Measurements from ENCODE around the gene SPRR3. TPM values are rescaled to one million over a fixed set of nuclear protein-coding genes. Genes with fewer than 3 reads are reported as not detected.

Gene SPRR3
- total RNA-seq, 1 donor from 2014 or later: not detected

GRCh38 chr1:152993186-152993585 lies 8.4 kb upstream of the SPRR3 start:
- no peak for TF ChIP-seq CTCF (IDR thresholded peaks at IDR 0.05; ENCODE audit: unreplicated experiment)
- DNase-seq (ENCODE audit: low spot score): no peak
- H3K4me1 Mint-ChIP-seq (ENCODE audit: unreplicated experiment): peaks cover 14% of the 10 kb centered on the region
- no peaks in the 10 kb centered on the region for H3K27me3 Mint-ChIP-seq (ENCODE audit: unreplicated experiment)
- no peak overlapping the region for H3K27ac Mint-ChIP-seq (ENCODE audit: unreplicated experiment)
- H3K4me3 Mint-ChIP-seq (ENCODE audit: unreplicated experiment): no peak overlapping the region
- H3K9me3 Mint-ChIP-seq (ENCODE audit: unreplicated experiment): no peaks in the 10 kb centered on the region
- no peaks in the 10 kb centered on the region for H3K36me3 Mint-ChIP-seq (ENCODE audit: low read depth, unreplicated experiment)

GRCh38 chr1:152995842-152996241 lies 5.7 kb upstream of the SPRR3 start:
- Mint-ChIP-seq H3K36me3 (ENCODE audit: low read depth, unreplicated experiment) (no peaks in the 10 kb centered on the region), H3K4me3 (ENCODE audit: unreplicated experiment) (no peak overlapping the region), H3K27me3 (ENCODE audit: unreplicated experiment) (no peaks in the 10 kb centered on the region), H3K4me1 (ENCODE audit: unreplicated experiment) (peaks cover 22% of the 10 kb centered on the region), H3K9me3 (ENCODE audit: unreplicated experiment) (no peaks in the 10 kb centered on the region), H3K27ac (ENCODE audit: unreplicated experiment) (no peak overlapping the region)
- no peak for TF ChIP-seq CTCF (IDR thresholded peaks at IDR 0.05; ENCODE audit: unreplicated experiment)
- no peak for DNase-seq (ENCODE audit: low spot score)

- Mint-ChIP-seq H3K27me3 (ENCODE audit: unreplicated experiment) (peaks cover 1% of the 10 kb centered on the region), H3K4me3 (ENCODE audit: unreplicated experiment) (no peak overlapping the region), H3K27ac (ENCODE audit: unreplicated experiment) (peak overlapping the region; percentile 84), H3K9me3 (ENCODE audit: unreplicated experiment) (no peaks in the 10 kb centered on the region), H3K36me3 (ENCODE audit: low read depth, unreplicated experiment) (no peaks in the 10 kb centered on the region), H3K4me1 (ENCODE audit: unreplicated experiment) (peaks cover 24% of the 10 kb centered on the region)
- TF ChIP-seq CTCF (IDR thresholded peaks at IDR 0.05; ENCODE audit: unreplicated experiment): no peak
- no peak for DNase-seq (ENCODE audit: low spot score)
Observed at GRCh38 chr1:152996633-152997400, 4.7 kb upstream of the SPRR3 start.

- H3K36me3 Mint-ChIP-seq (ENCODE audit: low read depth, unreplicated experiment): no peaks in the 10 kb centered on the region
- no peak for TF ChIP-seq CTCF (IDR thresholded peaks at IDR 0.05; ENCODE audit: unreplicated experiment)
- DNase-seq (ENCODE audit: low spot score): no peak
- H3K4me3 Mint-ChIP-seq (ENCODE audit: unreplicated experiment): no peak overlapping the region
- H3K27ac Mint-ChIP-seq (ENCODE audit: unreplicated experiment): no peak overlapping the region
- H3K9me3 Mint-ChIP-seq (ENCODE audit: unreplicated experiment): no peaks in the 10 kb centered on the region
- peaks cover 24% of the 10 kb centered on the region for H3K4me1 Mint-ChIP-seq (ENCODE audit: unreplicated experiment)
- peaks cover 1% of the 10 kb centered on the region for H3K27me3 Mint-ChIP-seq (ENCODE audit: unreplicated experiment)
Observed at GRCh38 chr1:152997901-152998300, 3.6 kb upstream of the SPRR3 start.

- no peaks in the 10 kb centered on the region for H3K9me3 Mint-ChIP-seq (ENCODE audit: unreplicated experiment)
- no peak overlapping the region for H3K27ac Mint-ChIP-seq (ENCODE audit: unreplicated experiment)
- peaks cover 24% of the 10 kb centered on the region for H3K4me1 Mint-ChIP-seq (ENCODE audit: unreplicated experiment)
- H3K4me3 Mint-ChIP-seq (ENCODE audit: unreplicated experiment): no peak overlapping the region
- no peak for DNase-seq (ENCODE audit: low spot score)
- no peaks in the 10 kb centered on the region for H3K36me3 Mint-ChIP-seq (ENCODE audit: low read depth, unreplicated experiment)
- H3K27me3 Mint-ChIP-seq (ENCODE audit: unreplicated experiment): peaks cover 2% of the 10 kb centered on the region
- TF ChIP-seq CTCF (IDR thresholded peaks at IDR 0.05; ENCODE audit: unreplicated experiment): no peak
Observed at GRCh38 chr1:152998476-152998875, 3.1 kb upstream of the SPRR3 start.
